Ectodermal cell (in vitro differentiated cells): ENCODE data around the gene GRHPR. TPM values are rescaled to one million over a fixed set of nuclear protein-coding genes. Genes with fewer than 3 reads are reported as not detected.
A peak's percentile ranks its signal among the peaks of the same experiment; 100 is the strongest.

ENCODE experiments used
- H3K27ac ChIP-seq: 2 replicates; pipeline ENCODE4 v1.7.0; 2013; ENCODE audit warnings: mild to moderate bottlenecking, low read depth, low read length; ENCODE audit not compliant: insufficient read depth, poor library complexity, severe bottlenecking
- H3K27me3 ChIP-seq: 2 replicates; pipeline ENCODE4 v1.7.0; 2013; ENCODE audit warnings: mild to moderate bottlenecking, low read length; ENCODE audit not compliant: insufficient read depth, control insufficient read depth, poor library complexity, severe bottlenecking
- H3K36me3 ChIP-seq: one replicate; pipeline ENCODE4 v1.7.0; 2013; ENCODE audit warnings: low read length; ENCODE audit not compliant: control insufficient read depth, insufficient read depth
- H3K4me1 ChIP-seq: one replicate; pipeline ENCODE4 v1.7.0; 2013; ENCODE audit warnings: low read length; ENCODE audit not compliant: control insufficient read depth, insufficient read depth
- H3K4me3 ChIP-seq: 2 replicates; pipeline ENCODE4 v1.7.0; 2013; ENCODE audit warnings: low read depth, low read length, control low read depth; ENCODE audit not compliant: insufficient read depth
- H3K9me3 ChIP-seq: 2 replicates; pipeline ENCODE4 v1.7.0; 2013; ENCODE audit warnings: mild to moderate bottlenecking, low read length, moderate library complexity; ENCODE audit not compliant: control insufficient read depth
- WGBS, 2 experiments: methylation state at CpG; one replicate each; pipeline ENCODE4 v1.1.7; 2013; ENCODE audit warnings: missing lambda C conversion rate in 2 of 2; 5-methylcytosine and 5-hydroxymethylcytosine counted together
- polyA plus RNA-seq, 4 experiments: library from polyadenylated mRNA; stranded (reverse); fragments of 50-300 nt; gene quantifications; one replicate each; pipeline ENCODE4 v1.2.3, GENCODE V29; 2013

Gene GRHPR
- polyA plus RNA-seq (2013, experiment 1 of 4): 140 TPM
- polyA plus RNA-seq (2013, experiment 2 of 4): 134 TPM
- polyA plus RNA-seq (2013, experiment 3 of 4): 115 TPM
- polyA plus RNA-seq (2013, experiment 4 of 4): 137 TPM

DNA sequence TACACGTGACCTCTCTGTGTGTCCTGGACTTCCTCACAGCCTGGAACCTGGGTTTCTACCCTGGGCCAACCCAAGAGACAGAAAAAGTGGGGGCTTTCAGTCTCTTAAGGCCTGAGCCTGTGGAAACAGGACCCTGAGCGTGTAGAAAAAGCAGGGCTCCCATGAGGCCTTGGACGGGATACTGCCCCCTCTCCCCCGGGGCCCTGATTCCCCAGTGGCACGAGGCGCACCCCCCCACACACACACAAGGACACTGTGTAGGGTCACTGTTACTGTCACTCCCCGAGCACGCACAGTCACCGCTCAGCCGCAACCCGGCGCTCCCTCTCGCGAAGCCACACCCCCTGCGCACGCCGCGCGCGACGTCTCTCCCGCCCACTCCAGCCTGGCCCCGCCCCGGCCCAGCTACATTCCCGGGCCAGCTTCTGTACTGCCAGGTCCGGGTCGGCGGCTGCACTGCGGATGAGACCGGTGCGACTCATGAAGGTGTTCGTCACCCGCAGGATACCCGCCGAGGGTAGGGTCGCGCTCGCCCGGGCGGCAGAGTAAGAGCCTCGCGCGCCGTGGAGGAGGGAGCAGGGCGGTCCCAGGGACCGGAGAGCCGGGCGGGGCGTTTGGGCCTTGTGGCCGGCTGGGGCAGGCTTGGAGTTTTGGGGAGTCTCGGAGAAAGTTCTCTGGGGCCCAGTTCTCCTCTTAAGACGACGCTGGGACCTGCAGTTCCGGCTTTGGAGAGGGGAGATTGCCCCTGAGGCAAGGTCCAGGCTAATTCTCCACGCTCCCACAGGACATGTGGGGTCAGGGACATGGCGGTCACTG lies at the start of gene GRHPR:
TSS of gene GRHPR (plus strand) at position 408 of the 816 bp plus-strand sequence. CDS start at position 463, 55 bp downstream.
- peak within 1 kb of the TSS; percentile 89 for H3K4me3 ChIP-seq
- no peaks in the 10 kb centered on the region for H3K27me3 ChIP-seq
- 1 to 2% methylated on average over 56 of the region's 56 CpGs for WGBS, 2 experiments
- H3K36me3 ChIP-seq: peaks cover 16% of the 10 kb centered on the region
- no peak within 1 kb of the TSS for H3K27ac ChIP-seq
- H3K9me3 ChIP-seq: no peaks in the 10 kb centered on the region
- peaks cover 26% of the 10 kb centered on the region for H3K4me1 ChIP-seq

- H3K27me3 ChIP-seq: no peaks in the 10 kb centered on the region
- H3K4me3 ChIP-seq: no peak overlapping the region
- 88 to 96% methylated on average over 3 of the region's 3 CpGs for WGBS, 2 experiments
- no peaks in the 10 kb centered on the region for H3K4me1 ChIP-seq
- H3K36me3 ChIP-seq: no peaks in the 10 kb centered on the region
- H3K27ac ChIP-seq: no peak overlapping the region
- no peaks in the 10 kb centered on the region for H3K9me3 ChIP-seq
These were observed 49.7 kb upstream of the GRHPR start for GRCh38 chr9:37372839-37373238.

- Histone ChIP-seq H3K4me3 (no peak overlapping the region), H3K27me3 (no peaks in the 10 kb centered on the region), H3K9me3 (no peaks in the 10 kb centered on the region), H3K27ac (no peak overlapping the region), H3K4me1 (no peaks in the 10 kb centered on the region), H3K36me3 (no peaks in the 10 kb centered on the region)
- WGBS, 2 experiments: 95 to 97% methylated on average over 1 of the region's 1 CpG
These were observed 48.9 kb upstream of the GRHPR start for GRCh38 chr9:37373621-37374020.

- Histone ChIP-seq H3K4me3 (no peak overlapping the region), H3K9me3 (no peaks in the 10 kb centered on the region), H3K27ac (no peak overlapping the region), H3K27me3 (no peaks in the 10 kb centered on the region), H3K4me1 (no peaks in the 10 kb centered on the region), H3K36me3 (no peaks in the 10 kb centered on the region)
- 81 to 85% methylated on average over 6 of the region's 6 CpGs for WGBS, 2 experiments
These were observed 47.6 kb upstream of the GRHPR start for GRCh38 chr9:37374892-37375291.

GRCh38 chr9:37377688-37378612 lies 44.5 kb upstream of the GRHPR start:
- 88 to 93% methylated on average over 13 of the region's 13 CpGs for WGBS, 2 experiments
- Histone ChIP-seq H3K4me3 (no peak overlapping the region), H3K36me3 (no peaks in the 10 kb centered on the region), H3K4me1 (no peaks in the 10 kb centered on the region), H3K9me3 (no peaks in the 10 kb centered on the region), H3K27me3 (no peaks in the 10 kb centered on the region), H3K27ac (no peak overlapping the region)

GRCh38 chr9:37378613-37379004 lies 43.9 kb upstream of the GRHPR start:
- no peaks in the 10 kb centered on the region for H3K36me3 ChIP-seq

DNA sequence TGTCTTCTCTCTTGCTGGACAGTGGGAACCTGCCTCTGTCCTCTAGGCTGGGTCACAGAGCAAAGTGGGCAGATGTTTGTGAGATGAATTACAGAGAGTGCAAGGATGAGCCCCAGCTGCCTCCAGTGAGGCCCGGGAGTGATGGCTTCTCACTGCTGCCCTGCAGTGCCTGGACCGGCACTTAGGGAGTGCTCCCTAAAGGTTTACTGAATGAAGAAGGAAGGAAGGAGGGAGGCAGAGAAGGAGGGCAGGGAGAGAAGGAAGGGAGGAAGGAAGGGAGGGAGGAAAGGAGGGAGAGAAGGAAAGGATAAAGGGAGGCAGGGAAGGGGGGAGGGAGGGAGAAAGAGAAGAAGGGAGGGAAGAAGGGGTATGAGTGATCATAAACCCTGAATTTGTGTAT lies 42.7 kb upstream of the GRHPR start:
- H3K36me3 ChIP-seq: no peaks in the 10 kb centered on the region
- H3K4me1 ChIP-seq: no peaks in the 10 kb centered on the region
- H3K9me3 ChIP-seq: no peaks in the 10 kb centered on the region
- H3K4me3 ChIP-seq: no peak overlapping the region
- no peak overlapping the region for H3K27ac ChIP-seq
- WGBS, 2 experiments: 76 to 83% methylated on average over 2 of the region's 2 CpGs
- no peaks in the 10 kb centered on the region for H3K27me3 ChIP-seq

More at GRCh38 chr9:37378613-37379004, 43.9 kb upstream of the GRHPR start:
- H3K27me3 ChIP-seq: no peaks in the 10 kb centered on the region
- H3K4me1 ChIP-seq: no peaks in the 10 kb centered on the region
- no peaks in the 10 kb centered on the region for H3K9me3 ChIP-seq
- no peak overlapping the region for H3K4me3 ChIP-seq
- H3K27ac ChIP-seq: no peak overlapping the region
- WGBS, 2 experiments: 89 to 91% methylated on average over 19 of the region's 19 CpGs

DNA sequence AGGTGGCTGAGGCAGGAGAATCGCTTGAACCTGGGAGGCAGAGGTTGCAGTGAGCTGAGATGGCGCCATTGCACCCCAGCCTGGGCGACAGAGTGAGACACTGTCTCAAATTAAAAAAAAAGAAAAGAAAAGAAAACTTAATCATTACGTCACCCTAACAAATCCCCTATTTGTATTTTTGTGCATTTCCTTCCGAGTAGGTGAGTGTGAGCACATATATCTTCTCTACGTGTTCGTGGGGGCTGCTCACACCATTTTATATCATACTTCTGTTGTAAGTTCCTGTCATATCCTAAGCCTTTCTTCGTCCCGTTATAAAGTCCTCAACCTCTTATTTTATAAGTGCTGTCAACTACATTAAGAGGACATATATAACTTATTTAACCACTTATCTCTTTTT lies 41.9 kb upstream of the GRHPR start:
- no peaks in the 10 kb centered on the region for H3K27me3 ChIP-seq
- no peaks in the 10 kb centered on the region for H3K9me3 ChIP-seq
- 90 to 91% methylated on average over 8 to 9 of the region's 9 CpGs for WGBS, 2 experiments
- no peak overlapping the region for H3K4me3 ChIP-seq
- H3K36me3 ChIP-seq: no peaks in the 10 kb centered on the region
- H3K4me1 ChIP-seq: no peaks in the 10 kb centered on the region
- no peak overlapping the region for H3K27ac ChIP-seq

GRCh38 chr9:37381094-37381741 lies 41.3 kb upstream of the GRHPR start:
- WGBS, 2 experiments: 91 to 94% methylated on average over 11 of the region's 11 CpGs
- Histone ChIP-seq H3K27me3 (no peaks in the 10 kb centered on the region), H3K9me3 (no peaks in the 10 kb centered on the region), H3K27ac (no peak overlapping the region), H3K4me3 (no peak overlapping the region), H3K36me3 (no peaks in the 10 kb centered on the region), H3K4me1 (no peaks in the 10 kb centered on the region)
